Fibroblast of skin of right biceps (primary cell): ENCODE data around the gene TIE1.

ENCODE experiments used
- DNase-seq: peaks from one replicate; pipeline ENCODE4 v3.0.0-alpha.2; 2013

The TIE1 gene

DNA sequence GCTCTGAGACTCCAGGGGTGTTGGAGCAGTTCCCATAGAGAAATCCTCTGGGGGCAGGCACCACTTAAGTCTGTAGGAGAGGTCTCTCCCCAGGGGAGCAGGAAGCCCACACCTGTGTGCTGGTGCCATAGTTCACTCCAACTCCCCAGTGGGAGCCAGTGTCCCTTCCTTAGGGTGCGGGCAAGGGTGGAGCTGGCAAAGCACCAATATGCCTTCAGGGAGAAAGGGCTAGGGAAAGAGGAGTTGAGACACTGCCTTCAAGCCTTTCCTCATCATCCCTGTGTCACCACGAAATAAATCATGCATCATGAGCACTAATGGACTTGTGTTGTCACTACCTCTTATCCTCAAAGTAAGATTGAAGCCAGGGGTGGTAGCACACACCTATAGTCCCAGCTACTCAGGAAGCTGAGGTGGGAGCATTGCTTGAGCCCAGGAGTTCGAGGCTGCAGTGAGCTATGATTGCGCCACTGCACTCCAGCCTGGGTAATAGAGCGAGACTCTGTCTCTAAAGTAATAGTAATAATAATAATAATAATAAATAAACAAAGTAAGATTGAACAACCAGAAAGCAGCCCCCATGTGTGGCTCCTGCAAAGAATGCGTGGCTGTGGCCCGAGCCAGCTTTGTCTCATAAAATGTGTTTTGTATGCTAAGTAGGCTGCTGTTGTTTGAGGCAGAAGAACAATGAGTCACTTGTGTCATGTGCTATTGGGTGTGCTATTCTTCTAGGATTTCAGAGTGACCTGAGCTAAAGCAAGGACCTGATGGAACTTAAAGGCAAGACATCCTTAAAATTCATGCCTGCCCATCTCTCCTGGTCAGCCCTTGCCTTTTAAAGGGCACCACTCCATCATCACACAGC, 6.7 kb upstream of the TIE1 start:
- DNase-seq, result peak; percentile 26

DNA sequence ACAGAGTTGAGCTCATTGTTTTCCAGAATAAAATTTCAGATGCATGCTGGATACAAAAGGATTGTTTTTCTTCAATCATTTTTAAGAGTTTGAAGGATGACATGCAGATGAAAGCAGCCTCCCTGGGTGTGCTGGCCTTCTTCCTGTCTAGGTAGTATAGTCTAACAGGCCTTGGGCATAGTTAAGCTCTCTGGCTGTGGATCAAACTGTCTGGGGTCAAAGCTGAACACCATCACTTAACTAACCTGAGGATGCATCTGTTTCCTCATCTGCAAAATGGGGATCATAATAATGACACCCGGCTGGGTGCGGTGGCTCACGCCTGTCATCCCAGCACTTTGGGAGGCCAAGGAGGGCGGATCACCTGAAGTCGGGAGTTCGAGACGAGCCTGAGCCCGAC, 6.0 kb upstream of the TIE1 start:
- no peak for DNase-seq

DNA sequence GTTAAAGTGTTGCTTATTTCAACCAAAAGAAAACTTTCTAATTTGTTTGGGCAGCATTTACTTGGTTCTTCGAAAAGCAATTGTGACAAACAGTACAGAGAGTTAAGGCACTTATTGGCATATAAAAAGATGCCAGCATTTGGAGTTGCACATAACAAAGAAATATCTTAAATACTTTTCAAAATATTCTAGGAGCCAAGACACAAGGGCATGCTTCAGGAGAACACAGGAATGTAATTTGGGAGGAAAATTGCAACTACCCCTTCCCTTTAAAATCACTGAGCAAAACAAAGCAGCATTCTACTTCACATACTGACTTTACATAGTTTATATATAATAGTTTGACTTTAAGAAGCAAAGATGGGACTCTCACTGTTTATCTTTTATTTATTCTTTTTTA, 4.6 kb upstream of the TIE1 start:
- no peak for DNase-seq

DNA sequence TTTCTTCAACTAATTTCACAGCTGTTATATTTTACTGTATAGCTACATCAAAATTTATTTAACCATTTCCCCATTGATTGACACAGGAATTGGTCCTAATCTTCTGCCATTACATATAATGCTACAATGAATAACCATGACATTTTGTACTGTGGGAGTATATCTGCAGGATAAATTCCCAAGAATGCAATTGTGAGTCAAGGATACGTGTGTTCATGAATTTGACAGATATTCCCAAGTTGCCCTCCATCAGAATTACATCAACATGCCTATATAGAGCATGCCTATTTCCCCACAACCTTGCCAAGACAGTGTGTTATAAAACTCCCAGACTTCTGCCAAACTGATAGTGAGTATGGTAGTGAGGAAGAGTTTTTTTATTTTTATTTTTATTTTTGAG, 2.7 kb upstream of the TIE1 start:
- no peak for DNase-seq

DNA sequence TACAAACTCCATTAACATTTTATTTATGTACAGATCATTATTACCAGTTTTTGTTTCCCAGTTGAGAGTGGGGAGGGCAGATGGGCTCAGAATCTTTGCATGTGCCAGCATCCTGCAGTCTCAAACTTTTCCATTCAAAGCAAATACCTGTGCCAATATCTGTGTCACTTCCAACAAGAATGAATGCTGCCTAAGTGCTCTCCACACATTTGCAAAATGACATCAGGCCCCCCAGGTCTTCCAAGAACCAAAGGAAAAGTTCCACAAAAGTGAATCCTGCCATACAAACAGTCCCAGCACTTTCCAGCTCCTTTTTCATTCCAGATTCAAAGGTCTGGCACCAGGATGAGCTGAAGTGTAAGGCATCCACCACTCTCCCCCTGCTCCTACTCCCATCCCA, 1.7 kb upstream of the TIE1 start:
- DNase-seq, result no peak

GRCh38 chr1:43302201-43302600, 1.4 kb downstream of the TIE1 start:
- no peak for DNase-seq

DNA sequence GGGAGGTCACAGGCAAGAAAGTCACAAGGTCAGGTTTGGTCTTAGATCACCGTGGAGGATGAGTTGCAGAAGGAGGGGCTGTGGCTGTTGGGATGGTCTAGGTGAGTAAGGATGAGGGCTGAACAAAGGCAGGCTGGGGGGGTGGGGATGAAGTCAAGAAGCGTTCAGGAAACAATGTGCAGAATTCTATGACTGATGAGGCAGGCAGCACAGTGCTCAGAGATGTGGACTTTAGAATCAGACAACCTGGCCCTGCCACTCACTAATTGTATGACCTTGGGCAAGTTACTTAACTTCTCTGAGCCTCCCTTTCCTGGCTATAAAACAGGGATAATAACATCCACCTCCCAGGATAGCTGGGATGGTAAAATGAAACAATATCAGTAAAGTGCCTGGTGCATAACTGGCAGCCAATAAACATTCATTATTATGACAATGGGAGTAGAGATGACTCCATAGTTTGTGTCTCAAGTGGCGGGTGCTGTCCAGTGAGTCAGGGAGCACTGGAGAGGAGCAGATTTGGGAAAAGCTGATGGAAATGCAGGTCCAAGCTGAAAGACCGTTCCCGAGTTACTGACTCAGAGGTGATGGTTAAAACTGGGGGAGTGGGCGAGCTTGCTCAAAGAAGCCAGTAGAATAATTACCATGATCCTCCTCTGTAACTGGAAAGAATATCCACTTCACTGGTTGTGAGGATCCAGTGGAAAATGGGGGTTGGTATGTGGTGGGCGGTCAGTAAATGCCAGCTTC, 2.1 kb downstream of the TIE1 start:
- no peak for DNase-seq

DNA sequence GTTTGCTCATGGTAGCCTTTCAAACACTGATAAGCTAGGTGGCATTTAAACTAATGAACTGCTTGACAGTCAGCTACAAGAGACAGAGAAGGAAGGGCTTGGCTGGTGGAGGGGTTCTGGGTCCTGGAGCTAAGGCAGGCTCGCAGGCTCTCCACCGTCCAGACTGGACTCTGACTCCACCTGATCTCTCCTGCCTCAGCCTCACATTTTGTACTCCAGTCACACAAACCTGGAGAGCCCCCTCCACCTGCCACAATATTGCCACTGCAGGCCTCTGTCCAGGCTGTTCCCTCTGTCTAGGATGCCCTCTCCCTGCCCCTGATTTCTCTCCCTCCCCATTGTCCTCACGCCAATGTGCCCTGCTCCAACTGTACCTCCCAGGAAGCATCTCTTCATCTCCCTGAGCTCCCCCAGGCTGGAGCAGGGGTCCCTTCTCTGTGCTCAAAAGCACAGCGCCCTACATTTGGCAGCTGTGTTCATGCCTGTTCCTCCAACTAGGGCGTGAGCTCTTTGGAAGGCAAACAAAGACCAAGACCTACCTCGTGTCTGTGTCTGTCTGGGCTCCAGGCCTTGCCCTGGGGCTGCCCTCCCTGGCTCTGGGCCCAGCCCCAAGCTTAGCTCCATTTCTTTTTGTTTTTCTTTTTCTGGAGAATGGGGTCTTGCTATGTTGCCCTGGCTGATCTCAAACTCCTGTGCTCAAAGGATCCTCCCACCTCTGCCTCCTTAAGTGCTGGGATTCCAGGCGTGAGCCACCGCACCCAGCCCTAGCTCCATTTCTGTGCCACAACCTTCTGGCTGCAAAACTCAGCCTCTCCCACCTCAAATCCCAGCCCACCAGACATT, 2.9 kb downstream of the TIE1 start:
- DNase-seq, result no peak

GRCh38 chr1:43304314-43304681, 3.5 kb downstream of the TIE1 start:
- no peak for DNase-seq

DNA sequence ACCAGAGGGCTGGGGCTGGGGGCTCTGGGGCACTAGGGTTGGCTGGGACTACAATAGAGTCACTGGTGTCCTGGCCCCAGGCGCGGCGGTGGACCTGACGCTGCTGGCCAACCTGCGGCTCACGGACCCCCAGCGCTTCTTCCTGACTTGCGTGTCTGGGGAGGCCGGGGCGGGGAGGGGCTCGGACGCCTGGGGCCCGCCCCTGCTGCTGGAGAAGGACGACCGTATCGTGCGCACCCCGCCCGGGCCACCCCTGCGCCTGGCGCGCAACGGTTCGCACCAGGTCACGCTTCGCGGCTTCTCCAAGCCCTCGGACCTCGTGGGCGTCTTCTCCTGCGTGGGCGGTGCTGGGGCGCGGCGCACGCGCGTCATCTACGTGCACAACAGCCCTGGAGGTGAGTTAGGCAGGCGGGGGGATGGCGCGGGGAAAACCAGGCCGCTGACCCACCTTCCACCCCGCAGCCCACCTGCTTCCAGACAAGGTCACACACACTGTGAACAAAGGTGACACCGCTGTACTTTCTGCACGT, 4.1 kb downstream of the TIE1 start:
- DNase-seq, result no peak

DNA sequence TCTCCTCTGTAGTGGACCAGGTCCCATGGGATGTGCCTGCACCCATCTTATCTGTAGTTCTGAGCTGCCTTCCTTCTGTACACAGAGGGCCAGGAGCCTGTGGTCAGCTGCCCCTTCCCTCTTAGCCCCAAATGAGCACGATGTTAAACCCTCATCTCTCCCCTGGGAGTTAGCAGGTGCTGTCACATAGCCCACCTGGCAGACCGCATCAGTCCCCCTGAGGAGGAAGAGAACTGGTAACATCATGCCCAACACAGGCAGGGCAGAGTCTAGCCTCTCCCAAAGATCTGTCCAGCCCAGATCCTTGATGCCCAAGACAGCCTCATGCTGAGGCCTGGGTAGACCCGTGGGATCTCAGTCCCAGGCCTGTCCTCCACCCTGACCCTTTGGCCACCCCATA, 4.7 kb downstream of the TIE1 start:
- no peak for DNase-seq

DNA sequence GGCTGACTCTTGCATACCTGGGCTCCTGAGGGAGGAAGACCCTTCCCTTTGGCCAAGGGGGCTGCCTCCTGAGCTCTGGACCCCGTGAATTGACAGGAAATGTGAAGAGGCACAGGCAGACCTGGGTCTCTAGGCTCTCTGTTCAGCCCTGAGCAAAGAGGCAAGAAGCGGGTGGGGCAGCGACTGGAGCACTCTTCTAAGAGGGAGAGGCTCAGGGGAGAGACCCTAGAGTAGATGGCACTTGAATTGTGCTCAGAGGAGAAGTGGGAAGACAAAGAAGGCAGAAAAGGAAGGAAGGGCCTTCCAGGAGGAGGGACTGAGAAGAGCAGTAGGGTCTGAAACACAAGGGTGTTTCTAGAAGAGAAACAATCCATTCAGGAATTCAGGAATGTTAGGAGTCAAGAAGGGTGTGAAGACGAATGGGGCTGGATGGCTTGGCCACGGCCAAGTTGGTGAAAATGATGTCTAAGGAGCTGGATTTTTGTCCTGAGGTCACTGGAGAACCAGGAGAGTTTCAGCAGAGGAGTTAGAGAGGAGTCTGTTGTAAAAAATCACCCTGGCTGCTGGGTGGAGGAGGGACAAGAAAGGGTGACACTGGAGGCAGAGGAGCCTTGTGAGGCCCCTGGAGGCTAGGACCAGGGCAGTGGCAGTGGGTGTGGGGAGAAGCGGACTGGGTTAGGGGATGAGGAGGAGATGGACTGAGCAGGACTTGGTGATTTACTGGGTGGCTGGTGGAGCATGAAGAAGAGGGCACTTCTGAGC, 5.3 kb downstream of the TIE1 start:
- no peak for DNase-seq

GRCh38 chr1:43306688-43307457, 6.1 kb downstream of the TIE1 start:
- DNase-seq, result no peak

GRCh38 chr1:43307458-43308158, 6.8 kb downstream of the TIE1 start:
- no peak for DNase-seq

GRCh38 chr1:43308635-43309404, 8.0 kb downstream of the TIE1 start:
- no peak for DNase-seq

DNA sequence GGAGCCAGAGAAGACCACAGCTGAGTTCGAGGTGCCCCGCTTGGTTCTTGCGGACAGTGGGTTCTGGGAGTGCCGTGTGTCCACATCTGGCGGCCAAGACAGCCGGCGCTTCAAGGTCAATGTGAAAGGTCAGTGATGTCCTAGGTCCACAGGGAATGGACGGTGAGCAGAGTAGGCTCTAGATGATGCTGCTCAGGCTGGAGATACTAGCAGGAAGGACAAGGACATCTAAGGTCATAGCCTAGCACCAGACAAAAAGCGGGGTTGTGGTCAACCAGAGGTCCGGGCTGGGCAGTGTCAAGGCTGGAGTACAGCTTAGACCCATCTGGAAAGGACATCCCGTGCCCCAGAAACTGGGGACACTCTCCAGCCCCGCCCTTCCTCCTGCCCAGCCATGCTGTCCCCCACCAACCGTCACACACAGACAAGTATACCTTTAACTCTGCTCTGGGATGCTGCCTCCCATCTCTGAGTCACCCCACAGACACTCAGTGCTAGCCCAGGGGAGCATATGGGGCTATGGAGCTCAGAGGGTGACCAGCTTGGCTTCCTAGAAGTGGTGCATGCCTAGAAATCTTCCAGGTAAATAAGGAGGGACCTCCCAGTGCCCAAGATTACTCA, 8.7 kb downstream of the TIE1 start:
- no peak for DNase-seq

- no peak for DNase-seq
Observed at GRCh38 chr1:43311521-43311920, 10.7 kb downstream of the TIE1 start.

GRCh38 chr1:43312212-43312623, 11.4 kb downstream of the TIE1 start:
- no peak for DNase-seq

DNA sequence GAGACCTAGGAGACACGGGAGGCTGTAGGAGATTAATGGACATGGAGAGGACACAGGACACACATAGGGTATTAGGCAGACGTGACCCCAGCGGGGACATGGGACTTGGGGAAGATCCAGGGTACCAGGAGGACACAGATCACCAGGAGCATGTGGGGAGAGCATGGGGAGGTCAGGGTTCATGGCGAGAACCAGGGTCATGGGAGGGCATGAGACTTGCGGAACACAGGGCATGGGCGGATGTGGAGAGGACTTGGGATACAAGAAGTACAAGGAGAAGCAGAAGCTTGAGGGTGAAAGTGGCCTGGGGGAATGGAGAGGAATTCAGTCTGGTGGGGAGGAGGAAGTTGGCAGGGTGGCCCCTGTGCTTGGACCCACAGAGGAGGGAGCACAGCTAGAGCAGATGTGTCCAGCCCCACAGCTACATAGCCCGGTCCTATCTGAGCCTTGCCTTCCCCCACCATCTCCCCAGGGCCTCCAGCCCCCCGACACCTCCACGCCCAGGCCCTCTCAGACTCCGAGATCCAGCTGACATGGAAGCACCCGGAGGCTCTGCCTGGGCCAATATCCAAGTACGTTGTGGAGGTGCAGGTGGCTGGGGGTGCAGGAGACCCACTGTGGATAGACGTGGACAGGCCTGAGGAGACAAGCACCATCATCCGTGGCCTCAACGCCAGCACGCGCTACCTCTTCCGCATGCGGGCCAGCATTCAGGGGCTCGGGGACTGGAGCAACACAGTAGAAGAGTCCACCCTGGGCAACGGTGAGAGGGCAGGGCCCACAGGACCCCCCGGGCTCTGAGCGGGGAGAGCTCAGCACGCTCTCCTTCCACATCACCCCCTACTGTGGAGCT, 12.1 kb downstream of the TIE1 start:
- DNase-seq, result no peak
